SKM-1 treated with dmso at 0.1 percent for 144 hours (cell line): Measurements from ENCODE around the gene MRPL50.

Experiments used
- DNase-seq: peaks from one replicate; lab custom pipeline; 2025; ENCODE audit not compliant: unreplicated experiment; lab: John Stamatoyannopoulos, UW

The MRPL50 gene

GRCh38 chr9:101342595-101342994 lies 55.8 kb downstream of the MRPL50 start:
- DNase-seq, result no peak

- DNase-seq, result no peak
Measured at GRCh38 chr9:101341958-101342357, 56.5 kb downstream of the MRPL50 start.
